Ramos (cell line): ENCODE results near the gene COMMD1.
"Not testable (repeated sequence)": the region's sequence is repeated elsewhere in the genome, so short reads cannot be mapped to it uniquely, and the experiment has no call there.

Source experiments
- in situ Hi-C: fragments of 300-500 bp; cut with MboI; formaldehyde crosslinking; loops from one replicate; pipeline ENCODE4 v1.14.3; 2022; ENCODE audit warnings: low sequenced_read_pairs; ENCODE audit not compliant: unreplicated experiment

The COMMD1 gene

GRCh38 chr2:61922714-61923113 is 17.2 kb downstream of the COMMD1 start:
- in situ Hi-C loops = loop anchor here (5.0 kb wide), 1 partner anchor 485 kb away; no protein-coding TSS in a partner anchor

- in situ Hi-C loops = loop anchor here (5.0 kb wide), 1 partner anchor 482 kb away; no protein-coding TSS in a partner anchor
Observed at GRCh38 chr2:61924895-61925663, 19.6 kb downstream of the COMMD1 start.

GRCh38 chr2:61926531-61927477 is 21.3 kb downstream of the COMMD1 start:
- in situ Hi-C loops = no loop called here

- in situ Hi-C loops = no loop called here
Observed at GRCh38 chr2:61928826-61929461, 23.5 kb downstream of the COMMD1 start.

- in situ Hi-C loops = no loop called here
Observed at GRCh38 chr2:61937098-61937497, 31.6 kb downstream of the COMMD1 start.

GRCh38 chr2:61937886-61938285 is 32.4 kb downstream of the COMMD1 start:
- in situ Hi-C loops = no loop called here

GRCh38 chr2:61938511-61938910 is 33.0 kb downstream of the COMMD1 start:
- in situ Hi-C loops = no loop called here

- in situ Hi-C loops = no loop called here
Observed at GRCh38 chr2:61943251-61943650, 37.8 kb downstream of the COMMD1 start.

GRCh38 chr2:61946666-61947065 is 41.2 kb downstream of the COMMD1 start:
- in situ Hi-C loops = no loop called here

- in situ Hi-C loops = no loop called here
Observed at GRCh38 chr2:61948661-61949457, 43.4 kb downstream of the COMMD1 start.

- in situ Hi-C loops = no loop called here
Observed at GRCh38 chr2:61949458-61949713, 43.9 kb downstream of the COMMD1 start.

- in situ Hi-C loops = no loop called here
Observed at GRCh38 chr2:61949714-61950560, 44.5 kb downstream of the COMMD1 start.

GRCh38 chr2:61950571-61951315 is 45.3 kb downstream of the COMMD1 start:
- in situ Hi-C loops = no loop called here

- in situ Hi-C loops = no loop called here
Observed at GRCh38 chr2:61951881-61952280, 46.4 kb downstream of the COMMD1 start.

- in situ Hi-C loops = no loop called here
Observed at GRCh38 chr2:61952288-61952687, 46.8 kb downstream of the COMMD1 start.

GRCh38 chr2:61954856-61955255 is 49.4 kb downstream of the COMMD1 start:
- in situ Hi-C loops = not testable (repeated sequence)

- in situ Hi-C loops = no loop called here
Observed at GRCh38 chr2:61959381-61960293, 54.2 kb downstream of the COMMD1 start.
